ENCODE measurements around the gene GMIP.

- no peak for TF ChIP-seq EP300 (IDR thresholded peaks at IDR 0.05)
- TF ChIP-seq POLR2A (IDR thresholded peaks at IDR 0.05) = no peak
- no peak for TF ChIP-seq CTCF (IDR thresholded peaks at IDR 0.05)
These were observed 7.6 kb upstream of the GMIP start for GRCh38 chr19:19651076-19651475.
